CD4-positive, alpha-beta T cell treated with Interleukin-2 at 100 ng/mL for 4 hours (primary cell): Measurements from ENCODE around the gene GFRAL.

Experiments used
- DNase-seq: peaks from one replicate; pipeline ENCODE4 v3.0.0-alpha.2; 2020; ENCODE audit warnings: low spot score

GFRAL gene

GRCh38 chr6:55433446-55434130, 106.3 kb downstream of the GFRAL start:
- DNase-seq = no peak

- no peak for DNase-seq
Observed at GRCh38 chr6:55437141-55437540, 109.9 kb downstream of the GFRAL start.

DNA sequence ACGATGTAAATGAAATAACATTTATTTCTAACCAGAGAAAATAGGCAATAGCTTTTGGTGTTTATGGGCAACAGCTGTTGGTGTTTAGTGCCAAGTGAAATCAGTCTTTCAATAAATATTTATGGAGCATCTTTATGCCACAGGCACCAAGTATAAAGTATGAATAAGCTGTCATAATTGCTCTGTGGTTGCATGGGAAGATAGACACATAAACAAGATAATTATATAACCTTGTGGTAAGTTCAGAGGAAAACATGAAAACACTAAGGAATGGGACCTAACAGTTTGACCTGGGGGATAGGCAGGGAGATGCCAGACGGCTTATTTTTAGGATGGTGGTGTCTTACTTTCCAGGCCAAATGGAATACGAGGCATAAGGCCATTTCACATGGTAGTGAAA, 110.9 kb downstream of the GFRAL start:
- DNase-seq = no peak

DNA sequence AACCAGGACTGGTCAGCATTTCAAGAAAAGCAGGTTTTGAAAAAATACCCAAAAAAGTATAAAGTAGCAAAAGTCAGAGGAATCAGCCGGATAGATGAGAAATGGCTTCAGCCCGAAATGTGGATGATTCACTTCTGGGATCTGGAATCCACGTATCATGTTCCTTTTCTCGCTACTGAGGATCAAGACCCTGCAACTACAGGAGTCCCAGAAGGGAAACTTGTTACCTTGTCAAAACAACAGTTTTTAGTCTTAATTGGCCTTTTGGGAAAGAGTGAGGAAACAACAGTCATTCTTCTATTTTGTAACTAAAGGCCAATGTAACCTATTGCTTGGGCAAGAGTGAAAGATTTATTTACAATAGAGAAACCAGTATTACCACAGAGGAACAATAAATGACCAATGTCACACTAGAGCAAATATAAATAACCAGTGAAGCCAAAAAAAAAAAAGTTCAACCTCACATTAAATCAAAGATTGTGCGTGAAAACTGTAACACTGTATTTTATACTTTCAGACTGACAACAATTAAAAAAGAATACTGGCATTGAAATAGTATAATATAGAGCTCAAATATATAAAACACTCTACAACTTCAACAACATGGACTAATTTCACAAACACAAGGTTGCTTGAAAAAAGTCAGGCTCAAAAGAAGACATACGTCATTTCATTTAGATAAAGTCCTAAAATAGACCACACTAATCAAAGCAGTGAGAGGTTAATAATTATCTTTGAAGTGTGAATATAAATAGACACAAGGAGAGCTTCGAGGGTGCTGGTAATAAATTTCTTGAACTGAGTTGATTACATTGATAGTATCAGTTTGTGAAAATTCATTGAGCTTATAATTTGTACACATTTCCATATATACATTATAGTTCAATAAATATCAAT, 116.2 kb downstream of the GFRAL start:
- DNase-seq = no peak

DNA sequence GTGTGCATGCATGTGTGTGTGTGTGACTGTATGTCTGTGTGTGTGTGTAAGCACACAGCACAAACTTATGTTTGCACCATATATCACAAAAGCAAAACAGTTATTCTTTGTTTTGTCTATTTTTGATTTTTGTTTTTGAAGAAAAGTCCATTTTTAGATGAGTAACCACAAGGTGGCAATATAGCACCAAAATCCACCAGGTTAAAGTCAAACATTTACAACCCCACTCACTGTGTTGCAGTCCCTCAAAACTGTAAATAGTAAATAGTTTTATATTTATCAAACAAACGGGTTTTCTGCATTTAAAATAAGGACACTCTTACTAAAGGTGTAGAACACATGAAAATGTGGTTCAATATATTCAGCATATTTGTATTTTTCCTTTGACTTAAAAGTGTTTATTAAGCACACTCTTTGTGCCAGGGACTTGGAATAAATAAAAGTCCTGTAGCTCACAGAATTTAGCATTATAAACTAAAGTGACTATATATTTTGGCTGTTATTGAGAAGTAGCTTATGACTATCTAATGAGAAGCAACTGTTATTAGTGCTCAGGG, 118.5 kb downstream of the GFRAL start:
- DNase-seq = no peak

- DNase-seq = no peak
Observed at GRCh38 chr6:55447891-55448290, 120.6 kb downstream of the GFRAL start.

DNA sequence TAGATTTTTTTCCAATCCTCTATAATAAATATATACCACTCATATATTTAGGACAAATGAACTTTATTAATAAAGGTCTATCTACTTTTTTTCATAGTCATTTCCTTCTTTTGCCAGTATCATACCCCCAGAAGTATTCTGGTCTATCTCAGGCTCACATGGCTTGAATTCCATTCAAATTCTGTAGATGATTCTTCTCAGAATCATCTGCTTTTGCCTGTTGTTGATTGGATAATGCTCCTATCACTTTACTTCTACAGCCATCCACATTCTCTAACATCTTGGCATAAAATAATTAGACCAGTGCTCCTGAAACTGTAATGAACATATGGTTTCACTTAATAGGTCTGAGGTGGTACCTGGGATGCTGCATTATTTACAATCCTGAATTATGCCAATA, 121.2 kb downstream of the GFRAL start:
- no peak for DNase-seq

GRCh38 chr6:55449225-55449624, 122.0 kb downstream of the GFRAL start:
- DNase-seq = no peak

DNA sequence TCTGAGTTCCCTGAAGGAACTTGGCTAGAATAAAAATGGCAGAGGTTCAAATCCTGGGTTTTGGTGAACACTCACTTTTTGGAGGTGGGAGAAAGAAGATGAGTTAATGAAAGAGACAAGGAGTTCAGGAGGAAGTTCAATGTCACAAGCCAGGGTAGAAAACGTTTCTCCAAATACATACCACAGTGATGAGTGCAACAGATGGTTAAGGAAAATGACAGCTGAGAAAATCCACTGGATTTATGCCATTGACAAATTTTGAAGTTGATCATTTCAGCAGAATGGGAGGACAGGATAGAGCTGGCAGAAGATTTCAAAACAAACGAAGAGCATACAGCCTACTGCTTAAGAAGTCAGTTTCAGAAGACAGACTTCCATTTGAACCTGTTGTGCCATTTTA, 122.7 kb downstream of the GFRAL start:
- no peak for DNase-seq
